ENCODE data around the gene TMEM165. TPM values are rescaled to one million over a fixed set of nuclear protein-coding genes. Genes with fewer than 3 reads are reported as not detected.

TMEM165 gene
- total RNA-seq, 1 experiment from 2014 or later: 119 TPM

DNA sequence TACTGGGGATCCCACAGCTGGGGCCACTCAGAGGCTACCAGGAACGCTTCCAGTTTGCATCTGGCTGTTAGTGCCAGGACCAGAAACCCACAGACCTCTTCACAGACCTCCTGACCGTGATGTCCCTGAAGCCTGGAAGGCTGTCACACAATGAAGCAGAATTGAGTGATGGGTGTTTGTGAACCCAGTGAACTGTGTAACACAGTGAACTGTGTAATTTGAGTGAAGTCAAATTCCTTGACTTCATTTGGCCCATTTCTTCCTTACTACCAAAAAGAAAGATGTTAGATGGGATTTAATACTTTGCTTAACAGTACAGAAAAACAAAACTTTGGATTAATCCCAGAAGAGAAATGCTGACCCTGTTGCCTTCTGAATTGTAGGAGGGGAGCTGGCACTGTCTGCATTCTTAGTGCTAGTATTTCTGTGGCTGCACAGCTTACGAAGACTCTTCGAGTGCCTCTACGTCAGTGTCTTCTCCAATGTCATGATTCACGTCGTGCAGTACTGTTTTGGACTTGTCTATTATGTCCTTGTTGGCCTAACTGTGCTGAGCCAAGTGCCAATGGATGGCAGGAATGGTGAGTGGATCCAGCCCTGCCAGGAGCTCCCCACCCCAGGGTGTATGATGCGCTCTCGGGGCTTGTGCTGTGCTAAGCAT, 31.9 kb upstream of the TMEM165 start:
- ChIA-PET CTCF (interaction anchor here (1.1 kb wide), 1 partner anchor 30 kb away, joined by 3 read pairs; no protein-coding TSS in a partner anchor), POLR2A (interaction anchor here (0.8 to 3.0 kb wide), 2 partner anchors 32 to 59 kb away, joined by 3 to 12 read pairs; partner anchors contain the start of gene TMEM165)
- no peak for DNase-seq (ENCODE audit: unreplicated experiment)
- BruUV-seq (replicated peaks): no TSS peak
- intact Hi-C loops (cut with micrococcal nuclease): no loop called here
- H3K9me3 Mint-ChIP-seq (ENCODE audit: unreplicated experiment): no peaks in the 10 kb centered on the region
- TF ChIP-seq, protein P1, sequence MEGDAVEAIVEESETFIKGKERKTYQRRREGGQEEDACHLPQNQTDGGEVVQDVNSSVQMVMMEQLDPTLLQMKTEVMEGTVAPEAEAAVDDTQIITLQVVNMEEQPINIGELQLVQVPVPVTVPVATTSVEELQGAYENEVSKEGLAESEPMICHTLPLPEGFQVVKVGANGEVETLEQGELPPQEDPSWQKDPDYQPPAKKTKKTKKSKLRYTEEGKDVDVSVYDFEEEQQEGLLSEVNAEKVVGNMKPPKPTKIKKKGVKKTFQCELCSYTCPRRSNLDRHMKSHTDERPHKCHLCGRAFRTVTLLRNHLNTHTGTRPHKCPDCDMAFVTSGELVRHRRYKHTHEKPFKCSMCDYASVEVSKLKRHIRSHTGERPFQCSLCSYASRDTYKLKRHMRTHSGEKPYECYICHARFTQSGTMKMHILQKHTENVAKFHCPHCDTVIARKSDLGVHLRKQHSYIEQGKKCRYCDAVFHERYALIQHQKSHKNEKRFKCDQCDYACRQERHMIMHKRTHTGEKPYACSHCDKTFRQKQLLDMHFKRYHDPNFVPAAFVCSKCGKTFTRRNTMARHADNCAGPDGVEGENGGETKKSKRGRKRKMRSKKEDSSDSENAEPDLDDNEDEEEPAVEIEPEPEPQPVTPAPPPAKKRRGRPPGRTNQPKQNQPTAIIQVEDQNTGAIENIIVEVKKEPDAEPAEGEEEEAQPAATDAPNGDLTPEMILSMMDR (IDR thresholded peaks at IDR 0.05; ENCODE audit: unreplicated experiment): no peak
- no peaks in the 10 kb centered on the region for H3K27me3 Mint-ChIP-seq (ENCODE audit: insufficient read depth, unreplicated experiment)
- H3K27ac Mint-ChIP-seq (ENCODE audit: low read depth, unreplicated experiment): no peak overlapping the region
- peaks cover 8% of the 10 kb centered on the region for H3K4me1 Mint-ChIP-seq (ENCODE audit: insufficient read depth, unreplicated experiment)
- no peak overlapping the region for H3K4me3 Mint-ChIP-seq (ENCODE audit: unreplicated experiment)
- H3K36me3 Mint-ChIP-seq (ENCODE audit: insufficient read depth, unreplicated experiment): peaks cover 9% of the 10 kb centered on the region

DNA sequence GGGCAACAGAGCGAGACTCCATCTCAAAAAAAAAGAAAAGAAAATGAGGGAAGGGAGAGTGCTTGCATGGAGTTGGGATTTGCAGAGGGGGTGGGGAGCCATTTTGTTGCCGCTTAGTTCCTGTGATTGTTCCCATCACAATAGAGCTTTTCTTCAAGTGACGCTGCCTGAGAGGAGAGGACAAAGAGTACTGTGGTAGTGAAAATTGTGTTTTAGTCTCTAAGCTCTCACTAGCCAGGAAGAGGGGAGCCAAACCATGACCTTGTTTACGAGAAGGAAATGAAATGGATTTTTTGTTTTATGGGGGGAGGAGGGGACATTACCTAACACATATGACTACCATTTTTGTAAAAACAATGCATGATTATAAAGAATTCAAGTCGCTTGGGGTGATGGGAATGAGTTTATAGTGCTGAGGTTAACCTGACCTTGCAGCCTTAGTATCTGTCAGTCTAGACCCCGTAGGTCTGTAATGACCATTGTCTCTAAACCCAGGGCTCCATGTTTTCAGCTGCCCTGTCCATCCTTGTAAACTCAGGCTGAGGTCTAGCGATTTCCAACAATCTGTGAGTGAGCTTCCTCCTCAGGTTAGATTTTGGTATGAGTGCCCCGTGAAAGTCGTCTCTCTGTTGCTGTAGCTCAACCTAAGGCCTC, 30.9 kb upstream of the TMEM165 start:
- ChIA-PET POLR2A (interaction anchor here (3.0 kb wide), 1 partner anchor 31 kb away, joined by 12 read pairs; the partner anchor contains the start of gene TMEM165), CTCF (interaction anchor here (1.1 kb wide), 1 partner anchor 44 kb away, joined by 4 read pairs; no protein-coding TSS in a partner anchor)
- intact Hi-C loops (cut with micrococcal nuclease): no loop called here

DNA sequence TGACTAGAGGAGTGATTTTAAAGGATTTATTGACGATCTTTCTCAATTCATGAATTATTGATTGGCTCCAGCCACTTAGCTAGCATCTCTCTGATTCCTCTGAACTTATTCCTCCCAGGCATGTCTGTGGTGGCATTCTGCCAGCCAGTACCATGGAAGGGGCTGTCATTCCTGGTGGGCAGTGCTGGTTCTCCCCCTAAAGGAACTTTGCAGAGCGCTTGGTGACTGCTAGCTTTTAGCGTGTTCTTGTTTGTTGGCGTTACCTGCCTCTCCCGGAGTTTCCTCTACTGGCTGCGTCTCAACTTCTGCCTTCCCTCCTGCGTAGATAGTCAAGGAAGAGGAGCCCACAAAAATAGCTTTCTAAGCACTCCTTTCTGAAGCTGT, 30.4 kb upstream of the TMEM165 start:
- Mint-ChIP-seq H3K27ac (ENCODE audit: low read depth, unreplicated experiment) (no peak overlapping the region), H3K9me3 (ENCODE audit: unreplicated experiment) (no peaks in the 10 kb centered on the region), H3K4me1 (ENCODE audit: insufficient read depth, unreplicated experiment) (no peaks in the 10 kb centered on the region), H3K4me3 (ENCODE audit: unreplicated experiment) (no peak overlapping the region), H3K27me3 (ENCODE audit: insufficient read depth, unreplicated experiment) (no peaks in the 10 kb centered on the region), H3K36me3 (ENCODE audit: insufficient read depth, unreplicated experiment) (peaks cover 13% of the 10 kb centered on the region)
- TF ChIP-seq, protein P1 (IDR thresholded peaks at IDR 0.05; ENCODE audit: unreplicated experiment): no peak
- no peak for DNase-seq (ENCODE audit: unreplicated experiment)
- intact Hi-C loops (cut with micrococcal nuclease): no loop called here
- POLR2A ChIA-PET: interaction anchor here (1.0 to 3.0 kb wide), 2 partner anchors 14 to 30 kb away, joined by 3 to 12 read pairs; partner anchors contain the start of gene TMEM165
- BruUV-seq (replicated peaks): no TSS peak
- CTCF ChIA-PET: interaction anchor here (1.1 kb wide), 1 partner anchor 43 kb away, joined by 4 read pairs; no protein-coding TSS in a partner anchor

More for the DNA sequence above, 30.9 kb upstream of the TMEM165 start:
- Mint-ChIP-seq H3K4me1 (ENCODE audit: insufficient read depth, unreplicated experiment) (no peaks in the 10 kb centered on the region), H3K27me3 (ENCODE audit: insufficient read depth, unreplicated experiment) (no peaks in the 10 kb centered on the region), H3K4me3 (ENCODE audit: unreplicated experiment) (no peak overlapping the region), H3K9me3 (ENCODE audit: unreplicated experiment) (no peaks in the 10 kb centered on the region), H3K36me3 (ENCODE audit: insufficient read depth, unreplicated experiment) (peaks cover 8% of the 10 kb centered on the region), H3K27ac (ENCODE audit: low read depth, unreplicated experiment) (no peak overlapping the region)
- DNase-seq (ENCODE audit: unreplicated experiment): no peak
- TF ChIP-seq, protein P1 (IDR thresholded peaks at IDR 0.05; ENCODE audit: unreplicated experiment): no peak
- BruUV-seq (replicated peaks): no TSS peak

DNA sequence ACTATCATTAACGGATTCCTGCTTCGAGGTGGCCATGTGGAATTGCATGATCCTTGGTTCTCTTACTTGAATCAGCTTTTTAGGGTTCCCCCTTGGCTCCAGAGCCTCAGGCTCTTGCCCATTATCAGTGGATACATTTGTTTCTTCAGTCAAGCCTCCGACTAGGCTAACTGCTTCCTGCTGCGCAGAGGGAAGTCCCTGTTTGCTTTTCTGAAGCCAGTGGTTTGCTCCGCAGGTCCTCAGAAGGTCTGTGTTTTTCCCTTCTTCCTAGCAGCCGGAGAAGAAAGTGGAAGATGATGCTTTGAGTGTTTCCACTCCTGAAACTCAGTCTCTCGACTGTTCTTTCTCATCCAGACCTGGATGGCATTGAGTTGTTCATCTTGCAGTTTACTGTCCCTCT, 29.1 kb upstream of the TMEM165 start:
- ChIA-PET POLR2A (interaction anchor here (1.0 kb wide), 1 partner anchor 13 kb away, joined by 3 read pairs; no protein-coding TSS in a partner anchor), CTCF (interaction anchor here (1.2 kb wide), 1 partner anchor 21 kb away, joined by 3 read pairs; the partner anchor contains the start of gene SRD5A3)
- H3K4me1 Mint-ChIP-seq (ENCODE audit: insufficient read depth, unreplicated experiment): no peaks in the 10 kb centered on the region
- H3K36me3 Mint-ChIP-seq (ENCODE audit: insufficient read depth, unreplicated experiment): peaks cover 16% of the 10 kb centered on the region
- H3K27ac Mint-ChIP-seq (ENCODE audit: low read depth, unreplicated experiment): no peak overlapping the region
- no peaks in the 10 kb centered on the region for H3K9me3 Mint-ChIP-seq (ENCODE audit: unreplicated experiment)
- DNase-seq (ENCODE audit: unreplicated experiment): no peak
- no peak overlapping the region for H3K4me3 Mint-ChIP-seq (ENCODE audit: unreplicated experiment)
- TF ChIP-seq, protein P1 (IDR thresholded peaks at IDR 0.05; ENCODE audit: unreplicated experiment): no peak
- BruUV-seq (replicated peaks): no TSS peak
- intact Hi-C loops (cut with micrococcal nuclease): no loop called here
- H3K27me3 Mint-ChIP-seq (ENCODE audit: insufficient read depth, unreplicated experiment): no peaks in the 10 kb centered on the region
